ENCODE results near the gene GNG2. TPM values are rescaled to one million over a fixed set of nuclear protein-coding genes. Genes with fewer than 3 reads are reported as not detected.

GNG2 gene
- total RNA-seq, 1 experiment from 2014 or later: 9.3 TPM

GRCh38 chr14:51938821-51939220 is 78.4 kb downstream of the GNG2 start:
- ATAC-seq (no peak), DNase-seq (no peak)
- H3F3A ChIP-seq (ENCODE audit: low read length, unreplicated experiment): no peaks in the 10 kb centered on the region
- intact Hi-C loops (cut with micrococcal nuclease): no loop called here
- H2AFZ ChIP-seq (ENCODE audit: low read length): no peak overlapping the region
- no peak overlapping the region for H3K27ac ChIP-seq (ENCODE audit: low read length)
- no peaks in the 10 kb centered on the region for H3K9me2 ChIP-seq (replicated peaks; ENCODE audit: low read length)
- no peaks in the 10 kb centered on the region for H3K79me2 ChIP-seq (ENCODE audit: low read length)
- no peak overlapping the region for H3K4me2 ChIP-seq (ENCODE audit: low read length)
- H3K36me3 ChIP-seq (ENCODE audit: low read depth, low read length): no peaks in the 10 kb centered on the region
- BruUV-seq (replicated peaks): no TSS peak
- no peaks in the 10 kb centered on the region for H3K4me1 ChIP-seq (ENCODE audit: insufficient read depth, low read length)
- H3K9ac ChIP-seq (ENCODE audit: low read length): no peak overlapping the region
- H3K9me3 ChIP-seq (ENCODE audit: low read length): no peaks in the 10 kb centered on the region
- ChIA-PET CTCF (no interaction called here), POLR2A (ENCODE audit: unreplicated experiment) (no interaction called here)
- H3K4me3 ChIP-seq (ENCODE audit: low read length): no peak overlapping the region
- no peaks in the 10 kb centered on the region for H4K20me1 ChIP-seq (ENCODE audit: low read length)
- H3K27me3 ChIP-seq (ENCODE audit: low read length): no peaks in the 10 kb centered on the region
- TF ChIP-seq EZH2 (IDR thresholded peaks at IDR 0.05; ENCODE audit: low read length, unreplicated experiment) (no peak), EZH2phosphoT487 (IDR thresholded peaks at IDR 0.05; ENCODE audit: borderline replicate concordance, low read length) (no peak), CTCF (conservative IDR thresholded peaks at IDR 0.05; ENCODE audit: low read depth, low read length) (no peak)

- Histone ChIP-seq H4K20me1 (ENCODE audit: low read length) (no peaks in the 10 kb centered on the region), H3K4me3 (ENCODE audit: low read length) (no peak overlapping the region), H3K9ac (ENCODE audit: low read length) (no peak overlapping the region), H2AFZ (ENCODE audit: low read length) (no peak overlapping the region), H3K27ac (ENCODE audit: low read length) (no peak overlapping the region), H3K4me2 (ENCODE audit: low read length) (no peak overlapping the region), H3K9me2 (replicated peaks; ENCODE audit: low read length) (no peaks in the 10 kb centered on the region), H3K79me2 (ENCODE audit: low read length) (no peaks in the 10 kb centered on the region), H3F3A (ENCODE audit: low read length, unreplicated experiment) (no peaks in the 10 kb centered on the region), H3K9me3 (ENCODE audit: low read length) (no peaks in the 10 kb centered on the region), H3K36me3 (ENCODE audit: low read depth, low read length) (no peaks in the 10 kb centered on the region), H3K4me1 (ENCODE audit: insufficient read depth, low read length) (no peaks in the 10 kb centered on the region), H3K27me3 (ENCODE audit: low read length) (no peaks in the 10 kb centered on the region)
- TF ChIP-seq EZH2phosphoT487 (IDR thresholded peaks at IDR 0.05; ENCODE audit: borderline replicate concordance, low read length) (no peak), CTCF (conservative IDR thresholded peaks at IDR 0.05; ENCODE audit: low read depth, low read length) (no peak)
- ChIA-PET CTCF (no interaction called here), POLR2A (ENCODE audit: unreplicated experiment) (no interaction called here)
- intact Hi-C loops (cut with micrococcal nuclease): no loop called here
- no TSS peak for BruUV-seq (replicated peaks)
- DNase-seq: no peak
- no peak for ATAC-seq
These were observed 78.8 kb downstream of the GNG2 start for GRCh38 chr14:51939226-51939625.

- ATAC-seq: no peak
- Histone ChIP-seq H3K36me3 (ENCODE audit: low read depth, low read length) (no peaks in the 10 kb centered on the region), H3K4me3 (ENCODE audit: low read length) (no peak overlapping the region), H3K9me3 (ENCODE audit: low read length) (no peaks in the 10 kb centered on the region), H4K20me1 (ENCODE audit: low read length) (no peaks in the 10 kb centered on the region), H3K79me2 (ENCODE audit: low read length) (no peaks in the 10 kb centered on the region), H2AFZ (ENCODE audit: low read length) (no peak overlapping the region), H3K4me2 (ENCODE audit: low read length) (no peak overlapping the region), H3K27ac (ENCODE audit: low read length) (no peak overlapping the region), H3F3A (ENCODE audit: low read length, unreplicated experiment) (no peaks in the 10 kb centered on the region), H3K9me2 (replicated peaks; ENCODE audit: low read length) (no peaks in the 10 kb centered on the region), H3K27me3 (ENCODE audit: low read length) (no peaks in the 10 kb centered on the region), H3K4me1 (ENCODE audit: insufficient read depth, low read length) (no peaks in the 10 kb centered on the region), H3K9ac (ENCODE audit: low read length) (no peak overlapping the region)
- ChIA-PET CTCF (no interaction called here), POLR2A (ENCODE audit: unreplicated experiment) (no interaction called here)
- intact Hi-C loops (cut with micrococcal nuclease): no loop called here
- DNase-seq: no peak
- no TSS peak for BruUV-seq (replicated peaks)
- TF ChIP-seq EZH2 (IDR thresholded peaks at IDR 0.05; ENCODE audit: low read length, unreplicated experiment) (no peak), EZH2phosphoT487 (IDR thresholded peaks at IDR 0.05; ENCODE audit: borderline replicate concordance, low read length) (no peak), CTCF (conservative IDR thresholded peaks at IDR 0.05; ENCODE audit: low read depth, low read length) (no peak)
These were observed 79.4 kb downstream of the GNG2 start for GRCh38 chr14:51939755-51940301.
